HG02973 (cell line): Measurements from ENCODE around the gene SLC7A8.
"Not testable (repeated sequence)": the region's sequence is repeated elsewhere in the genome, so short reads cannot be mapped to it uniquely, and the experiment has no call there.

ENCODE experiments used
- ATAC-seq: cut with Tn5 transposase; IDR thresholded peaks from one replicate; pipeline ENCODE4 v1.9.1; 2021; ENCODE audit warnings: moderate library complexity; ENCODE audit not compliant: unreplicated experiment

The SLC7A8 gene

DNA sequence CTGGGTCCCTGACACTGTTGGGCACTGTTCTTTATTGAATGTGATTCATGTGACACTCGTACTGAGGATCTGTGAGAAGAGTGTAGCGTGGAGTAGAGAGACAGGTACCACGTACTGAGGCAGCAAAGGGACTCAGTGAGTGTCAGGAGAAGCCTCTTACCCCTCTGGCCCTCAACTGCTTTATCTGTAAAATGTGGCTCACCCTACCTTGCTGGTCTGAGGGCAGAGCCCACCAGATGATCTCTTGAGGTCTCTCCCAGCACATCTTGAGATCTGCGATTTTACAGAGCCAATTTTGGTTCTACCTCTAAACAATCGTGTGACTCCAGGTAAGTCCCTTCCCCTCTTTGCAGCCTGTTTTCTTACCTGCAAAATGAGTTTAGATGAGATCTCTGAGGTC, 67.5 kb downstream of the SLC7A8 start:
- no peak for ATAC-seq

DNA sequence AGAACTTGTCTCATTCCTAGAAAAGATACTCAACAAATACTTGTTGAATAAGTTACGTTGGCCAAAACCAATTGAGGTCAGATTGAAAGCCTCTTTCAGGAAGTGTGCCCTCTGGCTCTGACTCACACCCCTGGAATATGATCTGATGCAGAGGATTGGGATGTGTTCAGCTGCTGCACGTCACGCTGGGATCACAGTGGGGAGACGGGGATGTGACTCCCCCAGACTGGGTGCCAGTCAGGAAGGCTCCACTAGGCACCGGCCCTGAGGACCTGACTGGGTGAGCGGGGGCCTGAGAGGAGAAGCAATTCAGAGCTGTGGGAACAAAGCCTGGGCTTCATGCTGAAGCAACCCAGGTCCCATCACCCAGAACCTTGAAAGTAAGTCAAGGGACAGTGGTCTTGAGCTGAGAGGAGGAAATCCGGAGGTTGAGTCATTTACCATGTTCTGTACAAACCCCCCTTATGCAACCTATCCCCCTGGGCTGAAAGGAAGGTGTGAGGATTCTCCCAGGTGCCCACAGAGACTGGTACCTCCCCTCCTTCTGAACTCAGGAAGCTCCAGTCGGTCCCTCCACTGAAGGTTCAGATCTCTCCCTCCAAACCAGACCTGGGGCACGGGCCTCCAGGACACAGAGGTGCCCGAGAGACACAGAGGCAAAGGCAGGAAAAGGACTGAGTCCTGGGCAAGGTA, 68.3 kb downstream of the SLC7A8 start:
- no peak for ATAC-seq

DNA sequence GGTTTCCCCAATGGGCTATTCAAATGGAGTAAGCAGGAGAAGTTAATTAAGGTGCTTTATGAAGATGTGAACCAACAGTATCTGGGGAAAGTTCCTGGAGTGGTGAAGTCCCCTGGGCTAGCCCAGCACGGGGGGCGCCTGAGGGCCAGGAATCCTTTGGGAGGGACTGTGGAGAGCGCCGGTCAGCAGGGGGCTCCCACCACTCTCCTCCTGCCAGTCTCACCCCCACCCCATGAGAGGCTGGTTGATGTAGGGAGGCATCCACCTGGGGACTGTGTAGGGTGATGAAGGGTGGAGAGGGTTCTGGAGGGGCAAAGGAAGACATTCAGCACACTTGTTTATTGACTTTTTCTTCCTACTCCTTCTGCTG, 68.8 kb downstream of the SLC7A8 start:
- no peak for ATAC-seq

DNA sequence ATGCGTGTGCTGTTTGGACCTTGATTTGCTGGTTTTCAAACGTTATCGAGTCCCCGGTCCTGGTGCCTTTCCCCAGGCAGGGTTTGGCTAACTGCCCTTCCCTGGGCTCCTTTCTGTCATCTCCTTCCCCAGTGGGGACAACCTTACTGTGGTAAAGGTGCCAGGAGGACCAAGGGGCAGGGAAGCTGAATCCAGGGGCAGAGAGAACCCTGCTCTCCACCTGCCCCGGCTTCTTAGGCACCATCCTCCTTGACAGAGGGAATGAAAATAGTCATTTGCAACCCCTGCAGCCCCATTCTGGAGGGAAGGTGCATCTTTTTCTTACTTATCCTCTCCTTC, 69.4 kb downstream of the SLC7A8 start:
- no peak for ATAC-seq

DNA sequence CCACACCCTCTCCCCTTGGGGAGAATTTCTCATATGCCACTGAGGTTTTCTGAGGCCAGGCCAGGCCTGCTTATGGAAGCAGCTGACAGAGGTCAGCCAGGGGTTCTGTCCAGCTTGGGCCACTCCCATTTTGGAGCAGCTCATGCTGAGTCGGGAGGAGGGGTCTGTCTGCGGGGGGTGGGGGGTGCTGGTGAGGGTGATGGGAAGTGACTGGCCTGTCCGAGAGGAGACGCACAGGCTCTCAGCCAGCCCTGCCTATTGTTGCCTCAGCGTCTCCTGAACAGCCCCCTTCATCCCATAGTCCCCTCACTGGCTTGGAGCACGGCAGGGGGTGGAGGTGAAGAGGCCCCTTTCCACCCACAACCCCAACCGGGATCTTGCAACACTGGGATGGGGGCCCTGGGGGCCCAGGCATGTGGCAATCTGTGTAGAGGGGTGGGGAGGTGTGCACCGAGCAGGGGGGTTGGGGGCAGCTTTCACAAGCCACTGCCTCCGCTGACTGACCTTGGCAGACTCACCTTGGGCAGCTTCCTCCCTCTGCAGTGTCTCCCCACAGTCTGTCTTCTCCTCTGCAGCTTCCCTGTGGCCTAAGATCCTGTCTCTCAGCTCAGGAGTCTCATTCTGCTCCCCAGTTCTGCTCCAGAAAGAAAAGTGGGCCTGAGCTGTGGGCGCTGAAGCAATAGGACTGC, 69.9 kb downstream of the SLC7A8 start:
- ATAC-seq: no peak

DNA sequence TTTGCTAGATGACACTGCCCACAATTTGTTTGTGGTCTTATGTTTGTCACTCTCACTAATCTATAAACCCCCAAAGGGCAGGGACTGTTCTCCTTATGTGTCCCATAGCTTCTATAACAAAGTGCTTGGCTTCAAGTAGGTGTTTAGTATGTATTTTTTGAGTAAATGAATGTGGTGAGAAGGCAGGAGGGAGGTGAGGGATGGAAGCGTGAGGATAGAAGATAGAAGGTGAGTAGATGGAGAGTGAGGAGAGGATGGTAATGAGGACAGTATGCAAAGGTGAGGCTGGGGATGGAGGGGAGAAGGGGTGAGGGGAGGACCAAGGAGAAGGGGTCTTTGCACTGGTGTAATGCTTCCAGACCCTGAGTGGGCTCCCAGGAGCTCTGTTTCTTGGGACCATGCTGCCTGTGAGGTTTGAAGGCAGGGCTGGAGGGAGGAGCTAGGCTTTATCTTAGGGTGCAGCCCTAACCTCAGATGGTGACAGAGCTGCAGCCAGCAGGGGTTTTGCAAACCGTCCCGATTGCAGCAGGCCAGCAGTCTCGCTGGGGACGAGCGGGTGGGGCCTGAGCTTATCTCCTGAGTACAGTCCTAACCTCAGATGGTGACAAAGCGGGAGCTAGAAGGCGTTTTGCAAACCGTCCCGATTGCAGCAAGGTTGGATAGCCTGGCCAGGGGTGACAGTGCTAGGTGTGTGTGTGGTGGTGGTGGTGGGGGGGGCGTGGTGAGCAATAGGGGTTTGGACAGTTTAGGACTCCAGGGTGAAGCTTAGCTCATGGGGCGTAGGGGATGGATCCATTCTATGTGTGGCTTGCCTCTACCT, 70.9 kb downstream of the SLC7A8 start:
- ATAC-seq: no peak

DNA sequence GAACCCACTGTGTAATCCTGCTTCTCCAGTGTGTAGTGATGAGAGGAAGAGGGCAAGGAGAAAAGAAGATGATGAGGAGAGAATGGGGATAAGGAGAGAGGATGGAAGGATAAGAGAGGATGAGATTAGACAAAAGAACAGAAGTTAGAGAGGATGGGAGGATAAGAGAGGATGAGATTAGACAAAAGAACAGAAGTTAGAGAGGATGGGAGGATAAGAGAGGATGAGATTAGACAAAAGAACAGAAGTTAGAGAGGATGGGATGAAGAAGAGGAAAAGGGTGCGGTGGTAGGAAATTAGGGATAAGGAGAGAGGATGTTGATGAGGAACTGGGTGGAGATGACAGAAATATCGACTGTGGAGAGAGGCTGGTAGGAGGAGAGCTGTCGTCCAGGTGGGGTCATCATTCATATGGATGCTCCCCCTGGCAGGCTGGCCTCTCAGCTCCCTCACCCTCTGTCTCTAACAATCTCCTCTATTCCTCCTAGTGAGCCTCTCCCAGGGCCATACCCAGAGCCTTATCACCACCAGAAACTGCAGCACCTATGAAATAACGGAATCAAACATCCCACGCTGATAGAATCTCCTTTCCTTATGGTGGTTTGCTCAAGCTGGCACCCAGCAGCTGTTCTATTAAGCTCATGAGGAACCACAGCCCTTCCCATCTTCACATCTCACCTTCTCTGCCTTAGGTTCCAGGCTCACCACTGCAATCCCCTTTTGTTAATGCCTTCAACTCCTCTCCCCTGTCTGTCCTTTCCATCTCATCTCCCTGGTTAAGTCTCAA, 72.7 kb downstream of the SLC7A8 start:
- ATAC-seq: no peak

DNA sequence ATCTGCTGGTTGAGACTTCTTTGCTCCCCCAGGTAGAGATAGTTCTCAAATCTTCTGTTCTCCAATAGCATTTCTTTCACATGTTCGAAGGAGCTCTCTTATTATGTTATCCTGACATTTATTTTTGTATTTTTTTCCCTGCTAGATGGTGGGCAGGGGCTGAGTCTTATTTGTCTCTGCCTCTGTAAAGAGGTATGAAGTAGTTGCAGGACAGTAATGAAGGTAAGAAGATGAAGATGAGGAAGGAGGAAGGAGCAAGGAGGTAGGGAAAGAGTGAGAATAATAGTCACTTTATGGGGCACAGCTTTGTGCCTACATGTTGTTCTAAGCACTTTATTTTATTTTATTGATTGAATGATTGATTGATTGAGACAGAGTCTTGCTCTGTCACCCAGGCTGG, 73.7 kb downstream of the SLC7A8 start:
- no peak for ATAC-seq

DNA sequence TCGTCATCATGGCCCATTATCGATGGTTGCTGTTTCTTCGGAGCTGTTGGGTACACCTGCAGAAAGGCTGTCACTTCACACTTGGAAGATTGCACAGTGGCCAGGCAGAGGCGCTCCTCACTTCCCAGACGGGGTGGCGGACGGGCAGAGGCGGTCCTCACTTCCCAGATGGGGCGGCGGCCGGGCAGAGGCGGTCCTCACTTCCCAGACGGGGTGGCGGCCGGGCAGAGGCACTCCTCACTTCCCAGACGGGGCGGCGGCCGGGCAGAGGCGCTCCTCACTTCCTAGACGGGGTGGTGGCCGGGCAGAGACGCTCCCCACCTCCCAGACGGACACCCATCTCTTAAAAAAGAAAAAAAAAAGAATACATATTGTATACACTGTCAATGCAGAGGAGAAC, 75.3 kb downstream of the SLC7A8 start:
- not testable (repeated sequence) for ATAC-seq

DNA sequence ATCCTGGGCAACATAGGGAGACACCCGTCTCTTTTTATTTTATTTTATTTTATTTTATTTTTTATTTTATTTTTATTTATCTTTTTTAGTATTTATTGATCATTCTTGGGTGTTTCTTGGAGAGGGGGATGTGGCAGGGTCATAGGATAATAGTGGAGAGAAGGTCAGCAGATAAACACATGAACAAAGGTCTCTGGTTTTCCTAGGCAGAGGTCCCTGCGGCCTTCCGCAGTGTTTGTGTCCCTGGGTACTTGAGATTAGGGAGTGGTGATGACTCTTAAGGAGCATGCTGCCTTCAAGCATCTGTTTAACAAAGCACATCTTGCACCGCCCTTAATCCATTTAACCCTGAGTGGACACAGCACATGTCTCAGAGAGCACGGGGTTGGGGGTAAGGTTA, 75.8 kb downstream of the SLC7A8 start:
- ATAC-seq: not testable (repeated sequence)

DNA sequence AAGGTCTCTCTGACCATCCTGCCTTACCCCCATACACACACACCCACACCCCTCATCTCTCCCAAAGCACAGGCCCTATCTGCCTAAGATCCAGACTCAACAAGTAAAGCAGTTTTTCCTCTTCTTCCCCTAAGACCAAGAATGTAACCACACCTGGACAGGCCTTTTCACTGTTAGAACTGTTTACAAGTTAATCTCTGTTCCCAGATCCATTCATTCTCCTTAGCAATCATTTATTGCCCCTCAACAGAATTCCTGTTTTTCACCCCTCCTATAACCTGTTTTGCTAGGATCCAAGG, 76.8 kb downstream of the SLC7A8 start:
- no peak for ATAC-seq

DNA sequence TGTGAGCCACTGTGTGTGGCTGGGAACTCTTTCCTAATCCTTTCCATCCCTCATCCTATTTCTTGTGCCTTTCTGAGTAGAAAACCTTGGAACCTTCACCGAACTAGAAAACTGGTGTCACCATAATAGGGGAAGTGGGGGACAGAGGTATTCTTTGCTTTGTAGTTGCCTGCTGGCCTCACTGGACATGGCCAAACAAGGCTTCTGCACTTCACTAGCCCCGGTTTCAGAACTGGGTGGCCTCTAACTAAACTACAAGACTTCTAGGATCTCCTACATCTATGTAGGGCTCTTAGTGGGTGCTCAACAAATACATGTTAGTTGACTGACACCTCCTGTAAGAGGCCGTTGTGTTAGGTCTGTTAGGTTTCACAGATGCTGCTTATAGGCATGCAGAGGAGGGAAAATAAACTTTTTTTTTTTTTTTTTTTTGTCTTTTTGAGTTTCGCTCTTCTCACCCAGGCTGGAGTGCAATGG, 78.1 kb downstream of the SLC7A8 start:
- ATAC-seq: no peak

DNA sequence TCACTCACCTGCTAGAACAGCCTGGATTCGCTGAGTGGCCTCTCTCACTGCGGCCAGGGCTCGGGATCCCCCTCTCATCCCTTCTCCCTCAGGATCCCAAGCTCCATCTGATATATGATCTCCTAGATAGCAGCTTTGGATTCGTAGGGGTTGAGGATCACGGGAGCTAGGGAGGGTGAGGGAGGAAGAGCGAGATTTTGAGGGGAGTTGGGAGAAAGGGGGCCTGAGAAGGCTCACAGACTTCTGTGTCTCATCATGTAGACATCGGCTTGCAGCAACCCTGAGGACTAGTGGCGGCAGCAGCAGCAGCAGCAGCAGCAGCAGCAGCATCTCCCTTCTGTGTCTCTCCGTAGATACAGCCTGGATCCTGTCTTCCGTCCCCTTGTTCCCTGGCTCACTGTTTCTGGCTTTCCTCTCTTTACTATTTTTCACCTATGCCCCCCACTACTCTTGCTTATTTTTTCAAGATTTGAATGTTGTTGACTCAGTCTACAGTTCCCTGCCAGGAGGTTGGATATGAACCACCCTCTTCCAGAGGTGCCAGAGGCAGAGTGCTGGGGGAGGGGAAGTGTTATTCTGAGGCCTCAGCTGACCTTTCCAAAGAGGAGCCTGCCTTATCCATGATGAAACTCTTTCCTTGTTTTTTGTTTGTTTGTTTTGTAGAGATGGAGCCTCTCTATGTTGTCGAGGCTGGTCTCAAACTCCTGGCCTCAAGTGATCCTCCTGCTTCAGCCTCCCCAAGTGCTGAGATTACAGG, 78.7 kb downstream of the SLC7A8 start, which contains the start of gene CIROP:
TSS of gene CIROP (minus strand) at position 399 of the 757 bp plus-strand sequence. CDS start at position 330, 69 bp downstream.
- ATAC-seq: no peak

DNA sequence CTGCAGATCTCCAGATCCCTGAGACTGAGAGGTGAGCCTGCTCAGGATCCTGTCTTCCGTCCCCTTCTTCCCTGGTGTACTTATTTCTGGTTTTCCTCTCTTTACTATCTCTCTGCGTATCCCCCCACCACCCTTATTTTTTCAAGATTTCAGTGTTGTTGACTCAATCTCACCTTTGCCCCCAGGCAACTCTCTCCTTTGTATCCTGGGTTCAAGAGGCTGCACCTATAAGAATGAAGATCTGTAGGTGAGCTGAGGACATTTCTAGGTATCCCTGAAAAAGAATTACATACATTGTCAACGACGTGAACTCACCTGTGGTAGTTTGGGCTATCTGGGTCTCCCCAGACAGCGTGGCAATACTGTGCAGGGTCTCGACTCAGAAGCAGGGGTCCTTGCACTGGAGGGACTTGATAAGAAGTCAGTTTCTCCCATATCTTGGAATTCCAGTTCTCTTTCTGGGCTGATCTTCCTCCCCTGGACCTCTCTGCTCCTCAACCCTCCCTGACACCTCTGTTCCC, 79.3 kb downstream of the SLC7A8 start:
- no peak for ATAC-seq

DNA sequence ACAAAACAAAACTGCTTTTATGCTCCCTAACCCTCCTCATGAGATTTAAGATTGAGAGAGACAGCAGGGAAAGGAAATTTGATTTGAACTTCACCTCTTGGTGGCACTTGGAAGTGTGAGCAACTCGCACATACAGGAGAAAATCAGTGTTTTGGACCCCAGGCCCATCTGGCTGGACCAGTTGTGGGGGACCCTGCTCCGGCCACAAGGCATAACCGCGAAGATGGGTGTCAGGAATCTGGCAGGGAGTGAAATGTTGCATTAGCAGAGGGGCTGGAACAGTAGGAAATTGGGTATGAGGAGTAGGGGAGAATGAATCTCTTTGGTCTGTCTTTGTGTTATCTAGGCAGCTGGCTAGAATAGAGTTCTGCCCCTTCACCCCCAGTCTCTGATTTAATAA, 79.9 kb downstream of the SLC7A8 start:
- ATAC-seq: no peak

DNA sequence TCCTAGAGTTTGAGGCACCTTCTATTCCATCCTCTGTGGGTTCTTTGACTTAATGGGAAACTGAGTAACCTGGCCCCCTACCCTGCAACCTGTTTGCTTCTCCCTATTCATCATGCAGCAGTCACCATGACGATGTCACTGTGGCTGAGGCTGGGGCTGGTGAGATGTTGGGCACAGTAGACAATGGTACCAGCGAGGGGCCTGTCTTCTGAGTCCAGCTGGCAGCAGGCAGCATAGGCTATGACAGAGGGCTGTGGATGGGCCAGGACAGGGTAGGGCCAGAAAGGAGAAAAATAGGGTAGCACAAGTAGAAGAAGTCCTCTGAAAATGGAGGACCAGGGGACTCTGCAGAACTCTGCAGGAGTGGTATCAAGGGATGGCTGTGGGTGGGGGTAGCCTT, 80.7 kb downstream of the SLC7A8 start:
- no peak for ATAC-seq

DNA sequence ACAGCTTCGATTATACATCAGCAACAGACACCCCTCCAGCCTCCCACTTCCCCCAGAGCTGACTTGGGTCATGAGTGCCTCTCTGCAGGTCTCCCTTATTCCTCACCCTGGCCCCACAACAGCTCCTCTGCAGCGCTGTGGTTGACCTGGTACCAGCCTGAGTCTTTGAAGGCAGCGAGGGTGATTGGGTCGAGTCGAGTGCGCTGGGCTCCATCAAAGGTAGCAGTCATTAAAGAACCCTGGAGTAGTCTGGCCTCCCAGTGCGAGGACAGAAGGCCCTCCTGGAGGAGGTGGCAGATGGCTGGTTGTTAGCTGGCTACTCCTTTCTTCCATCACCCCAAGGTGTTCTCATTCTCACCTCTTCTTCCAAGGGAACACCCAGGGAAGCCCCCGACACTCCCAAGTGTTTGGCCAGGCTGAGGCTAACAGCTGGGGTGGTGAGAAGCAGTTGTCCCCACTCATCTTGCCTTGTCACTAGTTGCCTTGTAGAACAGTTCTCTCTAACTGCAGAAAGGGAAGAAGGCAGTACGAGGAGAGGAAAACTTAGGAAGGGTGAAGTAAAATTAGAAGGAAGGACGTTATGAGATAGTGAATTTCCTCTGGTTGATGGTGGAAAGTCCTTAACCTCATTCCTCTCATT, 81.4 kb downstream of the SLC7A8 start:
- ATAC-seq: no peak

DNA sequence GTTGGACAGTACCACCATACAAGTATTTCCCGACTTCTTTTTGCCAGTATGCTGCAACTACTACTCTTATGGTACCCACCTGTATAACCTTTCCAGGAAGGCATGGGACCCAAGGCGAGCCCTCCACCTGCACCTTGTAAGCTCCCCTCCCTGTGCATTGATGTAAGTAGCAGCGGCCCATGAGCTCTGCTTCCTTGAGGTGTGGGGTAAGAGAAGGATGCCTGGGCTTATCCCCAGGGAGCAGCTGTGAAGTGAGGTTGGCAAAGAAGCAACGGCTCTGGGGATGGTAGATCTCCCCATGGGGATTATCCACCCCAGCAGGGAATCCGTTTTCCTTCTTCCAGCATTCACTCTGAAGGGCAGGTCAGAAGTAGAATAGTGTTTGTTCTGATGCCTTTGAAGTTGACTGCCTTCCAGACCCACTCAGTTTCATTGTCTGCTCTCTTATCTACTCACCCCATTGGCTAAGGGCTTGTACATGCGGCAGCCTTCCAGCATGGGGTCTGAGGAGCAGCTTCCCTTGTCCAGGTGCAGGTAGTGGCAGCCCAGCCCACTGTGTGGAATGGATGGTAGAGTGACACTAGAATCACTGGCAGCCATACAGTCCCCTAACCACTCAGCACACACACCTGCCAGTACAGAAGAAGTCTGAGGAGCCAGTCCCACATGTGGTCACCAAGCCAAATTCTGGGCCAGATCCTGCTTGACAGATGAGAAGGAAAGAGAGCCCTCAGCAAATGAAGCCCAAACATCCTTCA, 82.1 kb downstream of the SLC7A8 start:
- ATAC-seq: no peak

DNA sequence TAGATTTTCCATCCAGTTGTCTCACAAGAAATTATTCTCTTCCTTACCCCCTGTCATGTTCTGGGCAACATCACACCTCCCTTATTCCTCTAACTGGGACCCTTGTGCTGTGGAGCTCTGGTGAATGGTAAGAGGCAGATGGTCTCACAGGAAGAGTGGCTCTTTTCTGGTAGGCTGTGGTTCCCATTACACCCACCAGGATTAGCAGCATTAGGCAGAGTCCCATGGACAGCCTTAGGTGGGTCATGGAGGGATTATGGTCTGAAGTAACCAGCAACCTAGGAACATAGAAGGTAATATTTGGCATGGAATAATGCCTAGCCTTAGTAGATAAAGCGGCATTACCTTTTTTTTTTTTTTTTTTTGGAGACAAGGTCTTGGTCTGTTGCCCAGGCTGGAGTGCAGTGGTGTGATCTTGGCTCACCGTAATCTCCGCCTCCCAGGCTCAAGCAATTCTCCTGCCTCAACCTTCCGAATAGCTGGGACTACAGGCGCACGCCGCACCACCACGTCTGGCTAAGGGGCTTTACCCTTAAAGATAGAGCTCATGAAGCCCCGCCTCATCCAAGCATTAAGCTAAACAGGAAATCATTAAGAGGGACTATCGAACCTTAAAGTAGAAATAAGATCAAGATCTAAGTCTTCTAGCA, 84.1 kb downstream of the SLC7A8 start:
- no peak for ATAC-seq
